Kidney tubule cell (primary cell): ENCODE data around the gene ARID4A.
A peak's percentile ranks its signal among the peaks of the same experiment; 100 is the strongest.
"Not testable (repeated sequence)": the region's sequence is repeated elsewhere in the genome, so short reads cannot be mapped to it uniquely, and the experiment has no call there.

Source experiments
- DNase-seq: peaks from one replicate; pipeline ENCODE4 v3.0.0-alpha.2; 2018; ENCODE audit warnings: low spot score

Gene ARID4A

DNA sequence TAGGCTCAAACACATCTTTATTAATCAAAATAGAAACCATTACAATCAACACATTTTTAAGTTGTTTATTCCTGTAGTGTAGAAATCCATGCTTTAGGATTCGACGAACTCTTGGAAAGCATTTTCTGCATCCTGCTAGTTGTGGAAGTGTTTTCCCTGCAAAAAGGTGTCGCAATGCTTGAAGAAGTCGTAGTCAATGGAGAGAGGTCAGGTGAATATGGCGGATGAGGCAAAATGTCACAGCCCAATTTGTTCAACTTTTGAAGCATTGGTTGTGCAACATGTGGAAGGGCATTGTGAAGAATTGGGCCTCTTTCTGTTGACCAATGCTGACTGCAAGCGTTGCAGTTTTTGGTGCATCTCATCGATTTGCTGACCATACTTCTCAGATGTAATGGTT is 4.2 kb upstream of the ARID4A start:
- no peak for DNase-seq

DNA sequence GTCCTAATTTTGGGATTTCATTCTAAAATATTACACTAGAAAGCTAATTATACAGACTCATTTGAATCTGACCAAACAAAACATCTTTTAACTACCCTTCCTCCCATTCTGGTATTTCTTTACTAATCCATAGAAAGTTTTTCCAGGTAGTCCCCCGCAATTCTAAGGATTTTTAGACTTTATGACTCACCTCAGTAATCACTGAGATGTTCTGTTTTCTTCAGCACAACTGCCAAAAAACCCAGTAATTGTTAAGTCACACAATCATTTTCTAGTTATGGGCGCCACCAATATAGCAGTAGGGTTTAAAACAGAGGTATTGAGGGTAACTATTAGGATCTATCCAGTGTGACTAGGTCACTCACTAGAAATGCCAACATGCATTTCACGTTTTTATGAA is 1.6 kb upstream of the ARID4A start:
- DNase-seq = peak; percentile 22

DNA sequence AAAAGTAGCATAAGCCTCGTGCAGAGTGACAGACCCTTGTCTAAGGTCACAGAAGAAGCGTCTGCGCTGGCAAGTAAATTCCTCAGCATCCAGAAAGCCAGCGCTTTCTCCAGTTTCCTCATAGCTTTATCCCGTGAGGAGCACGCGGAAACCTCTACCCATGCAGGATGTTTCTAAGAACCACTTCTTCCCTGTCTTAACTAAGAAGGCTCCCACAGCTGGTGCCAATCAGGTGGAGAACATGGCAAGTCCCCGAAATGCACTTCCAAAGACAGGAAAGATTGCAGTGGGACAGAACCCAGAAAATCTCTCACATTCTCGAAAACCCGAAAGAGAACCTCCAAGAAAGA is 968 bp upstream of the ARID4A start:
- peak; percentile 68 for DNase-seq

DNA sequence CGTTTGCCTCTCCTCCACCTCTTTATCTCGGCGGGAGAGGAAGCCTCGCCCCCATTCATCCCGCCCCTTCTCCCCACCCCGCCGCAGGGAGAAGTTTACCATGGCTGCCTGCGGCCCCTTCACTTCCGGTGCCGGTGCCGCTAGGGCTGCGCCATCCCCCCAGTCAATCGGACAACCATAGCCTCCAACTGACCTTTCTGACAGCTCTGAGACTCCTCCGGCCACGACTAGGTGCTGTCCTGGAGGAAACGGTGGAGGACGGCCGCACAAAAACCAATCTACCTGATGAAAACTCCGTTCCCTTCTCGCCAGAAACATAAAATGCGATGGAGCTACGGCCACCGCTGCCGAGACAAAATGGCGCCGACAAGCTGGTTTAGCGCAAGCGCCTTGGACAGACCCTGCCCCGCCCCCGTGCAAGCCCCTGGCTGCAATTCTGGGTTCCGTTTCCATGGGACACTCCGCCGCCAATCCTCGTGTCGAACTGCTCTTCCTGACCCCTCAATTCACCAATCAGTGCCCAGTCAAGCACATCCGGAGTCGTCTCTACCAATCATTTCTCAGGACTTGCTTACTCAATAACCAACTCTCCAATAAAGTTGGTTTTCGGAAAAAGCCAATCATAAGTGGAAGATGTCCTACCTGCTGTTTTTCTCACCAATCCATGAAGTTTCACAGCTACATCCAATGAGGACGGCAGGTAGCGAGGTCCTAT is 436 bp upstream of the ARID4A start:
- peak; percentile 100 for DNase-seq

DNA sequence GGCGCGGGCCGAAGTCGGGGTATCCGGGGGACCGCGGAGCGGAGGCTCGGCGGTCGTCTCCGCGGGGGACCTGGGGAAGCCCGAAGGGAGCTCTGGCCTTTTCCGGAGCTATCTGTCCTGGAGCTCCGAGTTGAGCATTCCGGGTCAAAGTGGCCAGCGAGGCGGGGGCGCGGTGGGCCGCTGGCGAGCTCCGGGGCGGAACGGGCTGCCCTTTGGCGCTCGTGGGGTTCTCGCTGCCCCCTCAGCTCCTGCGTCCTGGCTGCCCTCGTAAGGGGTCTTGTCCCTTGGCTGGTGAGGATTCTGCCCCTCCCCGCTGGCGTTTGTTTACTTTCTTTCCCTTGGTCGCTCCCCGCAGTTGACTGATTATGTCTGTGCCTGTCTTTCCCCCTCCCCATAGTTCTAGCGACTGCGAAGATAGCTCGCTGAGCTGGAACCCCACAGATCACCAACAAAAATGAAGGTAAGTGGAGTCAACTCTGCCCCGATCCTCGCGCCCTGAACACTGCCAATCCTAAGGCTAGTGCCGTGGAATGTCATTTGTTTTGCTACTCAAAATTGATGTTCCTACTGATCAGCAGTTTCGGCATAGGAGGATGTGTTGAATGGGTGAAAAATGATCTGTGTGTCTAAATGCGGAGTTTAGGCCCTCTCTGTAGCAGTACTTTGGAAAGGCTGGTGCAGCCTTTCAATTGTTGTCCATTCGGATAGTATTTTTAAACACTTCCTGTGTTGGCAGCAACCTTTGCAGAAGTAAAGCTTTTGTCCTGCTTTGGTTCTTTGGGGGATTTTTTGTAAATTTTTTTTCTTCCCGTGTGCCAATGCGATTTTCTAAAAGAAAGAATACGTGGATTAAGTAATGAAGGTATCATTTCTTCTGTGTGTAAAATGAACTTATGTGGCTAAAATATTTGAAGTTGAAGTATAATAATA is 1.3 kb downstream of the ARID4A start:
- DNase-seq = peak; percentile 13

DNA sequence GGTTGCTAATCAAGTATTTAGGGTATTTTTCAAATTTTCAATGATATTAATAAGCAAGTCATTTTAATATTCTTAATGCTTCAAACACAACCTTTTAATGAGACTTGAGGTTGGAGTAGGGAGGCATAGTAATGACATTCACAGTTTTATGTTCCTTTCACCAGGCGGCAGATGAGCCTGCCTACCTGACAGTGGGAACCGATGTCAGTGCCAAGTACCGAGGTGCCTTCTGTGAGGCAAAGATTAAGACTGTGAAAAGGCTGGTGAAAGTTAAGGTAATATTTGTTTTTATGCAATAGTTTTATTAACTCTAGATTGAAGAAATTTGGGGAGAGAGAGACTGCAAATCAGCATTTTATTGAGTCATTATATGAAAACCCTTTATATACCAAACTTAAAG is 3.1 kb downstream of the ARID4A start:
- no peak for DNase-seq

DNA sequence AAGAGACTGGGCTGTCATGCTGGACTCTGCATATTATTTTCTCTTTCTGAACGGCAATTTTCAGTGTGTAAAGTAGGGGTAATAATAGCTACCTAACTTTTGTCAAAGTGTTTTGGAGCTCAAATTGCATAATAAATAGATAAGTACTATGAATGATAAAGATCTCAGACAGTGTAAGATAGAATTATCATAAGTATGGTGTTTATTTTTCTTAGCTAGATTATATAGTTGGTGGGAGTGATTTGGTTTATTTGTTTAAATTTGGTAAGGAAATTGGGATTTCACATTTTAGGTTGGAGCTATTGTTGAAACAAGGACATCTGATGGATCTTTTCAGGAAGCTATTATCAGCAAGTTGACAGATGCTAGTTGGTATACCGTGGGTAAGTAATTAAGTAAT is 7.4 kb downstream of the ARID4A start:
- no peak for DNase-seq

DNA sequence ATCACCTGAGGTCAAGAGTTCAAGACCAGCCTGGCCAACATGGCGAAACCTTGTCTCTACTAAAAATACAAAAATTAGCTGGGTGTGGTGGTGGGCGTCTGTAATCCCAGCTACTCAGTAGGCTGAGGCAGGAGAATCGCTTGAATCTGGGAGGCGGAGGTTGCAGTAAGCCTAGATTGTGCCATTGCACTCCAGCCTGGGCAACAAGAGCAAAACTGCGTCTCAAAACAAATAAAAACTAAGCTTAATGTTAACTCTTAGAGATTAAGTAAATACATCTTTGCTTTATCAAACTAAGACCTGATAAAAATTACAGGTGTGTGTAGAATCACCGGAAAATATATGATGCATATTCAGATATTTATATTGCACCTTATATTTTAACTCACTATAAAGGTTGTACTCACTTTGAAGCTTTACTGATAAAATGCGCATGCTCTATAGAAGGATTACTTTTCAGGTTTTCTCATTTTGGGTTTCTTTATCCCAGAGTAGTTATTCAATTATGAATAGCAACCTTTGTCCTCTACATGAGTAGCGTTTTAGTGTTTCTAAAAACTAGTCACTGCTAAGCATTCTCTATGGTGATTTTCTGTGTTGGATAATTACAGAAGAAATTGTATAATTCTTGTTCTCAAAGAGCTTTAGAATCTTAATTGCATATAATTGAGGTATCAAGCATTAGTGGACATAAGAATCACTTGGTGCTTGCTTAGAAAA is 9.4 kb downstream of the ARID4A start:
- DNase-seq = no peak

DNA sequence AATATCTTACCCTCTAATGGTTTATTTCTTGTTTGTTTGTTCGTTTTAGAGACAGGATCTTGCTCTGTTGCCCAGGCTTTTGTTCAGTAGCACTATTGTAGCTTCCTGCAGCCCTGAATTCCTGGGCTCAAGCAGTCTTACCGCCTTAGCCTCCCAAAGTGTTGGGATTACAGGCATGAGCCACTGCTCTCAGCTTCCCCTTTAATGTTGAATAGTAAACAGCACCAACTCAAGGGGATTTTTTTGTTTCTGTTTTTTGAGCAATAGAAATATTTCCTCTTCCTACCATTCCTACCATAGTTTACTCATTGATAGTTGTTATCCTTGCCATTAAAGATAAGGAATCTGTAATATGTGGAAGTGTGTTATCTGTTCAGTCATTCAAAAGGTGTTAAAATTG is 10.7 kb downstream of the ARID4A start:
- DNase-seq = no peak

DNA sequence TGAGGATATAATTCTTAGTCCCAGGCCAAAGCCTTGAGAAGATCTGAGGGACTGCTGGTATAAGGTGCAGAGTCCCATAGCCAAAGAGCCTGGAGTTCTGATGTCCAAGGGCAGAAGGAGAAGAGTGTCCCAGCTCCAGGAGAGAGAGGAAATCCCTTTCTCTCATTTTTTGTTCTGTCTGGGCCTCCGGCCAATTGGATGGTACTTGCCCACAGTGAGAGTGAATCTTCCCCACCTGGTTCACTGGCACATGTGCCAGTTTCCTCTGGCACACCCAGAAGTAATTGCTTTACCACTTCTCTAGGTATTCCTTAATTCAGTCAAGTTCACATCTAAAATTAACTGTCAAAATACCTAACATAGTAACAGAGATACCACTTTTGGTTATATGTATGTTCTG is 15.3 kb downstream of the ARID4A start:
- no peak for DNase-seq

DNA sequence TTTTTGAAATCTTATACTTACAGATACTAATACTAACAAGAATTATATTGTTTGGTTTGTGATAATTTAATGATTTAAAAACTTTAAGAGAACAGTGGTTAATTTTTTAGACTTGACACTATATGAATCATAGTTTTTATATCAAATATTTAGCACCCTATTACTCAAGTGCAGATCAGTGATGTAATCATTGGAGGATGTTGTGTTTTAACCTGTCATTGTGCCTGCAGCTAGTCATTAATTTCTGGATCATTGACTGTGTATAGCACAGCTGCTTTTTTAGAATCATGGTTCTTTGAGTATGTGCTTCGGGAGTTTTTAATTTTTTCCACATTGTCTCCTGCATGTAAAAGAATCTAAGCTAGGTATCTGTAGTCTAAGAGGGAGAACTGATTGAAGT is 17.3 kb downstream of the ARID4A start:
- peak; percentile 16 for DNase-seq

DNA sequence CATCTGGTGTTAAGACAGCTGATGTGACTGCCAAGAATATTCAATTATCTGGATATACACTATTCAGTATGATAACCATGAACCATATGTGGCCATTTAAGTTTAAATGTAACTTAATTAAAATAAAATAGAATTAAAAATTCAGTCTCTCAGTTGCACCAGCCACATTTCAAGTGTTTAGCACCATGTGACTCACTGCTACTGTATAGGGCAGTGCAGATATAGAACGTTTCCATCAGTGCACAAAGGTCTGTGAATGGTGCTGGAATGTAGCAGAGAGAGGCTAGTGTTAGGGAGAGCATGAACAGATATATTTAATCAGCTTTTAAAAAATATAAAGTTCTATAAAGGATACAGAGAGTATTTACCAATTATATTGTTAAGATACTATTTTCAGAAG is 28.7 kb downstream of the ARID4A start:
- DNase-seq = no peak

DNA sequence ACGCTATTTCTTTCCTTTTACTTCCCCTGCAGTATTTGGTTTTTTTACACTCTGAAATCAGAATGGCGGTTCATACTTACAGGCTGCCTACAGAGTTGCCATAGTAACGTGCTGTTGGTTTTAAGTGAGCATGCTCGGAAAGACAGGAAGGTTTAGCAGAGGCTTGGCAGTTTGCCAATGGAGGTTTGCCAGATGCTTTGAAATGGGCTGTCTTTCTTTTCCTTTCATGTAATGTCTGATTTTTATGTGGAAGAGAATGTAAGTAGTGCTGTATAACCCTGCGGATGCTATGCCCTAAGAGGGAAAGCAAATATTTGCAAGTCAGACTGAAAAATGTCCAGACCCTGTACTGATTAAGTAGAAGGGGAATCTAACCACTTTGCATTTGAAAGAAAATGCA is 32.8 kb downstream of the ARID4A start:
- DNase-seq = peak; percentile 90

DNA sequence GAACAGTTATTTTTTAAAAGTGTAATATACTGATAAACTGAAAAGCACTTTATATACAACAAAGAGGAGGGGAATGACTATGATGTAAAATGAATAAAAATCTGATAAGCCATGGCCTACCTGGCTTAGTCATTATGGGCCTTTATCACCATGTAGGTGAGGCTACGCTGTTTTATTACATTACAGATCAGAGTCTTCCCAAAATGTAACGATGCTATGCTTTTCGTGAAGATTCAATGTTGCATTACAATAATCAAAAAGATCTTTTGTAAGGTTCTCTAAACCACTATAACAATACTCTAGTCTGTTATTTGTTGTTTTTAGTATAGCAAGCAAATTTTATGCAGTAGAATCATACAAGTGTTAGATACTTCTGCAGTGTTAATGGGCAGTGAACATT is 34.2 kb downstream of the ARID4A start:
- no peak for DNase-seq

DNA sequence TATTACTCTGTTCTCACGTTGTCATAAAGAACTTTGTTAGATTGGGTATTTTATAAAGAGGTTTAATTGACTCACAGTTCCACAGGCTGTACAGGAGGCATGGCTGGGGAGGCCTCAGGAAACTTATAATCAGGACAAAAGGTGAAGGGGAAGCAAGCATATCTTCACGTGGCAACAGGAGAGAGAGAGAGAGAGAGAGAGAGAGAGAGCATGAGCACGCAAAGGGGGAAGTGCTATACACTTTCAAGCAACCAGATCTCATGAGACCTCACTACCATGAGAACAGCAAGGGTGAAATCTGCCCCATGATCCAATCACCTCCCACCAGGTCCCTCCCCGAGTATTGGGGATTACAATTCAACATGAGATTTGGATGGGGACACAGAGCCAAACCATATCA is 41.3 kb downstream of the ARID4A start:
- not testable (repeated sequence) for DNase-seq

DNA sequence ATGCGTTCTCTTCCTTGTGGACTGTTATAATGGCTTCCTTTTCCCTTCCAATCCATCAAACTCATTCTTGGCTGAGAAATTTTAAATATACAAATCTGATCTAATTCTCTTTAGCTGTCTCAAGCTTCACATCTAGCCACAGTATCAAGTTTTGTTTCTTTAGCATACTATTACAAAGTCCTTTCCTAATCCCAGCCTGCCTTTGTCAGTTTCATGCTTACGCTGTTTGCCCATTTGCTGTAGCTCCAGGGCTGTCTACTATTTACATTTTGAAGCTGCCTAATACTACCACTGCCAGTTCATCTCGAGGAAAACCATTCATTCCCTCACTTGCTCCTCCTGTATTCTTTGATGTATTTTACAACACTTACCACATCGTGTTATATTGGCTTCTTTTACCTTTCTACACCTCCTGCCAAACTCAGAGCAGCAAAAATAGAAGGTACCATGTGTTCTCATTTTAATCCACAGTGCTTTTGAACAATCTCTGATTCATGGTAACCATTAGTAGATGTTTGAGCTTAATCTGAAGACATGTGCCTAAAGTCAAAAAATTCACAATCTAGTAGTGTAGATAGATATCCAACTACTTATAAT is 42.9 kb downstream of the ARID4A start:
- DNase-seq = no peak

DNA sequence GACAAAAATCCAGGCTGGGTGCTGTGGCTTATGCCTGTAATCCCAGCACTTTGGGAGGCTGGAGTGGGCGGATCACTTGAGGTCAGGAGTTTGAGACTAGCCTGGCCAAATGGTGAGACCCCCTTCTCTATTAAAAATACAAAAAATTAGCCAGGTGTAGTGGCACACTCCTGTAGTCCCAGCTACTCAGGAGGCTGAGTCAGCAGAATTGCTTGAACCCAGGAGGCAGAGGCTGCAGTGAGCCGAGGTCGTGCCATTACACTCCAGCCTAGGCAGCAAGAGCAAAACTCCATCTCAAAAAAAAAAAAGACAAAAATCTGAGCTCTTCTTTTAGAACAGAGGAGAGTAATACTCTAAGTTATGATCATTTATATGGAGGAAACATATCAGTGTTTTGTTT is 45.2 kb downstream of the ARID4A start:
- not testable (repeated sequence) for DNase-seq

DNA sequence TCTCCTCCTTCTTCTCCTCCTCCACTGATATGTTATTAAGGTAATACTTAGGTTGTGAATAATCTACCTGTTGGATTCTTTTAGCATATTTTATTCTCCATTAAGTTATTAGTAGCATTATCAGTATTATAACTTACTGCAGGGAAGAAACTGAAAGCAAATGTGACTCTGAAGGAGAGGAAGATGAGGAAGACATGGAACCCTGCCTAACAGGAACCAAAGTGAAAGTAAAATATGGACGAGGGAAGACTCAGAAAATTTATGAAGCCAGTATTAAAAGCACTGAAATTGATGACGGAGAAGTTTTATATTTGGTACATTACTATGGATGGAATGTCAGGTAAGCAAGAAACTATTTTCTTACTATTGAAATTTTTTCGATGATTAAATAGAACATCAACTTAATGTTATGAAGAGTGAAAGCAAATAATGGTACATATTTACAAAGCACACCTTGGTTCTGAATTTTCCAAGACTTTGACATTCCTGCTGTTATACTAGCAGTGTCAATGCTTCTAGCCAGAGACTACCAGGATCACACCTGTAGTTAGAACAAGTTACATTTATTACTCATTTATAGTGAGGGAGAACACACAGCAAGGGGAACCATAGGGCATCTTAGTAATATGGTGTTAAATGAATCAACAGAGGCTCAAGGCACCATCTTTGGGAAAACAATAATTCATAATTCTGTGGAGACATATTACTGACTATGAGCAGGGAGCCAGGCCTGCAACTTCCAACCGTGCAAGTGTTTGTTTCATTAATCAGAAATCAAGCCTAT is 55.4 kb downstream of the ARID4A start:
- DNase-seq = peak; percentile 3

DNA sequence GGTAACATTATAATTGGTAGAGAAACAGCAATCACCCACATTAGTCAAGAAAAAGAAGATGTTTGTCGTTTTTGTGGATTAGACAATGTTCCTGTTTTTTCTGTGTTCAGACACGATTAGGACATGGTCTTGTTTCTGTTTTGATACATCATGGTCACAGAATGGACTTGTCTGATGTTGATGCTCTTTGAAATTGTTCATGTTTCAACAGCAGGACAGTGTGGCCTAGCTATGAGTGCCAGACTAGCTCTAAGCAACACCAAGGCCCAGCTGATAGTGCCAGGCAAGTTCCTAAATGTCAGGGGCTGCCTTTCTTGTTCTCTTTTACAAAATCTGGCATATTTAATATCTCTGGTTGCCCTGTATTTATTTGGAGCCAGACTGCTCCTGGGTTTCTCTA is 56.5 kb downstream of the ARID4A start:
- no peak for DNase-seq

DNA sequence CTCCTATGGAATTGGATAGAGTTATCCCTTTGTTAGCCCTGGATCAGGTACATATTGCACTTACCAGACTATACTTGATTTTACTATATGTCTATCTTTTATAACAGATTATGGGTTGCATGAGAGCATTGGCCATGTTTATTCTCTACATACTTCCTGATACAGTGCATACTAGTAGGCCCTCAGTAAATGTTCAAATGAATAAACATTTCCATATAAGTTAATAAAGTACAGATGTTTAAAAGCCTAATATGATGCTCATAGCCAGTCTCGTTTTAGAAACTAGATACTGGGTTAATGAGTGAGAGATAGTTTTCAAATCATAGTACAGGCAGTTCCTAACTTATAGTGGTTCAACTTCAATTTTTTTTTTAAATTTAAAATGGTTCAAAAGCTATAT is 57.9 kb downstream of the ARID4A start:
- DNase-seq = no peak

DNA sequence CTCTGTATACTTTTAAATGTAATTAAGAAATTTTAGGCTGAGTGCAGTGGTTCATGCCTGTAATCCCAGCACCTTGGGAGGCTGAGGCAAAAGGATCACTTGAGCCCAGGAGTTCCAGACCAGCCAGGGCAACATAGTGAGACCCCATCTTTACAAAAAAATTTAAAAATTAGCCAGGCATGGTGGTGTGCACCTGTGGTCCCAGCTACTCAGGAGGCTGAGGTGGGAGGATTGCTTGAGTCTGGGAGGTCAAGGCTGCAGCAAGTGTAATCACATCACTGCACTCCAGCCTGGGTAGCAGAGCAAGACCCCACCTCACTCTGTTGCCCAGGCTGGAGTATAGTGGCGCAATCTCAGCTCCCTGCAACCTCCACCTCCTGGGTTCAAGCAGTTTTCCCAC is 63.9 kb downstream of the ARID4A start:
- not testable (repeated sequence) for DNase-seq
